ENCODE results near the gene PRELID1. TPM values are rescaled to one million over a fixed set of nuclear protein-coding genes. Genes with fewer than 3 reads are reported as not detected.
A peak's percentile ranks its signal among the peaks of the same experiment; 100 is the strongest.
"Not testable (repeated sequence)": the region's sequence is repeated elsewhere in the genome, so short reads cannot be mapped to it uniquely, and the experiment has no call there.

PRELID1 gene
- polyA plus RNA-seq (ENCODE audit: insufficient read length in 3 of 3), result 100 to 1,000 TPM in 2 of 3 donors, 10 to 100 TPM in 1; 94.5 to 151 (median 114) TPM
- long read RNA-seq, donor 1, transcript PRELID1-201 (5 exons, 1,261 nt), result major isoform, 95 of 119 reads
- long read RNA-seq, donor 1, partial matches to known transcripts, result 22 of 119 reads
- long read RNA-seq, donor 1, other reads (novel, unspliced or antisense), result 0 of 119 reads
- long read RNA-seq, donor 2, transcript PRELID1-201 (5 exons, 1,261 nt), result major isoform, 96 of 139 reads
- long read RNA-seq, donor 2, partial matches to known transcripts, result 41 of 139 reads
- long read RNA-seq, donor 2, other reads (novel, unspliced or antisense), result 0 of 139 reads
- long read RNA-seq, donor 3, transcript PRELID1-201 (5 exons, 1,261 nt), result major isoform, 124 of 193 reads
- long read RNA-seq, donor 3, partial matches to known transcripts, result 63 of 193 reads
- long read RNA-seq, donor 3, other reads (novel, unspliced or antisense), result 0 of 193 reads
- long read RNA-seq, donor 4, transcript PRELID1-201 (5 exons, 1,261 nt), result major isoform, 102 of 137 reads
- long read RNA-seq, donor 4, partial matches to known transcripts, result 31 of 137 reads
- long read RNA-seq, donor 4, other reads (novel, unspliced or antisense), result 0 of 137 reads
- long read RNA-seq, donor 5, result 0 reads
- long read RNA-seq, donor 6, transcript PRELID1-201 (5 exons, 1,261 nt), result major isoform, 76 of 88 reads
- long read RNA-seq, donor 6, partial matches to known transcripts, result 10 of 88 reads
- long read RNA-seq, donor 6, other reads (novel, unspliced or antisense), result 0 of 88 reads
- long read RNA-seq, donor 7, transcript PRELID1-201 (5 exons, 1,261 nt), result major isoform, 114 of 170 reads
- long read RNA-seq, donor 7, partial matches to known transcripts, result 53 of 170 reads
- long read RNA-seq, donor 7, other reads (novel, unspliced or antisense), result 0 of 170 reads
- long read RNA-seq, donor 8, result 0 reads
- long read RNA-seq, donor 9, transcript PRELID1-201 (5 exons, 1,261 nt), result major isoform, 119 of 166 reads
- long read RNA-seq, donor 9, partial matches to known transcripts, result 42 of 166 reads
- long read RNA-seq, donor 9, other reads (novel, unspliced or antisense), result 0 of 166 reads
- long read RNA-seq, donor 10, transcript PRELID1-208 (3 exons, 778 nt), result minor isoform, 5 of 173 reads
- long read RNA-seq, donor 10, transcript PRELID1-201 (5 exons, 1,261 nt), result major isoform, 119 of 173 reads
- long read RNA-seq, donor 10, partial matches to known transcripts, result 48 of 173 reads
- long read RNA-seq, donor 10, other reads (novel, unspliced or antisense), result 0 of 173 reads
- long read RNA-seq, donor 11, transcript PRELID1-201 (5 exons, 1,261 nt), result major isoform, 59 of 88 reads
- long read RNA-seq, donor 11, partial matches to known transcripts, result 28 of 88 reads
- long read RNA-seq, donor 11, other reads (novel, unspliced or antisense), result 0 of 88 reads
- long read RNA-seq, donor 12, transcript PRELID1-201 (5 exons, 1,261 nt), result major isoform, 37 of 57 reads
- long read RNA-seq, donor 12, partial matches to known transcripts, result 18 of 57 reads
- long read RNA-seq, donor 12, other reads (novel, unspliced or antisense), result 0 of 57 reads
- long read RNA-seq, donor 13, result 0 reads
- long read RNA-seq, donor 14, transcript PRELID1-201 (5 exons, 1,261 nt), result major isoform, 91 of 127 reads
- long read RNA-seq, donor 14, partial matches to known transcripts, result 34 of 127 reads
- long read RNA-seq, donor 14, other reads (novel, unspliced or antisense), result 0 of 127 reads
- long read RNA-seq, donor 15, transcript PRELID1-201 (5 exons, 1,261 nt), result major isoform, 35 of 43 reads
- long read RNA-seq, donor 15, partial matches to known transcripts, result 7 of 43 reads
- long read RNA-seq, donor 15, other reads (novel, unspliced or antisense), result 0 of 43 reads
- long read RNA-seq, donor 16, transcript PRELID1-208 (3 exons, 778 nt), result minor isoform, 13 of 378 reads
- long read RNA-seq, donor 16, transcript PRELID1-201 (5 exons, 1,261 nt), result major isoform, 244 of 378 reads
- long read RNA-seq, donor 16, partial matches to known transcripts, result 83 of 378 reads
- long read RNA-seq, donor 16, other reads (novel, unspliced or antisense), result 37 of 378 reads

GRCh38 chr5:177303121-177303924 lies at the start of gene PRELID1, which contains the start of gene RAB24:
Gene PRELID1 (plus strand): TSS chr5:177303799. CDS start chr5:177303986, 187 bp downstream.
Gene RAB24 (minus strand): TSS chr5:177303719. CDS start chr5:177303288, 431 bp downstream.
- DNase-seq (ENCODE audit: extremely low read depth in 1 of 11, low read depth in 9 of 11, low spot score in 4 of 11), result peak in 9 of 11 donors; percentile 61 to 85 (median 79)

- DNase-seq (ENCODE audit: extremely low read depth in 1 of 11, low read depth in 9 of 11, low spot score in 4 of 11), result no peak
Measured at GRCh38 chr5:177256296-177256695, 47.3 kb upstream of the PRELID1 start.

DNA sequence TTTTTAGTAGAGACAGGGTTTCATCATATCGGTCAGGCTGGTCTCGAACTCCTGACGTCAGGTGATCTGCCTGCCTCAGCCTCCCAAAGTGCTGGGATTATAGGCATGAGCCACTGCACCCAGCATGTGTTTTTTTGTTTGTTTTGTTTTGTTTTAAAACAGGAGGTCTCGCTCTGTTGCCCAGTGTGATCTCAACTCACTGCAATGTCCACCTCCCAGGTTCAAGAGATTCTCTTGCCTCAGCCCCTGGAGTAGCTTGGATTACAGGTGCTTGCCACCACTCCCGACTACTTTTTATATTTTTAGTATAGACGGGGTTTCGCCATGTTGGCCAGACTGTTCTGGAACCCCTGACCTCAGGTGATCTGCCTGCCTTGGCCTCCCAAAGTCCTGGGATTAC lies 44.9 kb upstream of the PRELID1 start:
- DNase-seq (ENCODE audit: extremely low read depth in 1 of 11, low read depth in 9 of 11, low spot score in 4 of 11), result not testable (repeated sequence)

DNA sequence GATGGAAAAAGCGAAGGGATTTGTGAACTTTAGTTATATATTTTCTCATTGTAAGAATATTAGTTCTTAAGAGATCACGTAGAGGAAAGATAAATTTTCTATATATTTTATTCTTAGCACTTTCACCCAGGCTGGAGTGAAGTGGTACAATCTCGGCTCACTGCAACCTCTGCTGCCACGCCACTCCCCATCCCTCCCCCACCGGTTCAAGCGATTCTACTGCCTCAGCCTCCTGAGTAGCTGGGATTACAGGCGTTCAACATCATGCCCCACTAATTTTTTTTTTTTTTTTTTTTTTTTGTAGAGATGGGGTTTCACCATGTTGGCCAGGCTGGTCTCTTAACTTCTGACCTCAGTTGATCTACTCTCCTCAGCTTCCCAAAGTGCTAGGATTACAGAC lies 42.6 kb upstream of the PRELID1 start:
- DNase-seq (ENCODE audit: extremely low read depth in 1 of 11, low read depth in 9 of 11, low spot score in 4 of 11), result no peak

DNA sequence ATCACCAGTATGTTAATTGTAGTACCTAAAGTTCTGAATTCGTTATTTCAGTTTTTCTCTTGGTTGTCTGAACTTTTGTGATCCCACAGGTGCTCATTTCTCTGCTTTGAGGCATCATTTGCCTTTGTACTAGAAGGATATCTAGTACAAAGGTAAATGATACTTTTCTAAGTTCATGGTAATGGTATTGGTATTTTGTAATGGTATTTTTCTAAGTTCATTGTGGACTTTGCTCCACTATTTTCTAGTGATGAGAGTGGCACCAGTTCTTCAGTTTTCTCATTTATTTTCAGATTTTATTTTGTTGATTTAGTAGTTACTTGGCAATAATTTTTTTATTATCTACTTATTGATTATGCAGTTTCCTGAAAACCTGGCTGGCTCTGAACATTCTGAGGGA lies 42.1 kb upstream of the PRELID1 start:
- DNase-seq (ENCODE audit: extremely low read depth in 1 of 11, low read depth in 9 of 11, low spot score in 4 of 11), result no peak

- no peak for DNase-seq (ENCODE audit: extremely low read depth in 1 of 11, low read depth in 9 of 11, low spot score in 4 of 11)
Measured at GRCh38 chr5:177264178-177264577, 39.4 kb upstream of the PRELID1 start.

DNA sequence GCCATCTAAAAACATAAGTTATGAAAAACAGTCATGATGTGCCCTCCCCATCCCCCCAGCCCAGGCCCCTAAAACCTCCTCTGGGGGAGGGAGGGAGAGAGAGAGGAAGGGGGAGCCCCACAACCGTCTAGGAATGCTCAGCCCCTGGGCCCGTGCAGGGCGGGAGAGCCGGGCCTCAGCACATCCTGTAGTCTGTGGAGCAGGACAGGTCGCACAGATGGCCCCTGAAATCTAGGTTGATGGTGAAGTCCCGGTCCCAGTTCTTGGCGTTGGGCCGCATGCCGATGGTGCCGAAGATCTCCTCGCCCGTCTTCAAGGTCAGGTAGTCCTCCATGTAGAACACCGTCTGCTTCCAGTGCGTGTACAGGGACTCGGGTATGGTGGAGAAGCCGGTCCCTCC lies 38.2 kb upstream of the PRELID1 start:
- DNase-seq (ENCODE audit: extremely low read depth in 1 of 11, low read depth in 9 of 11, low spot score in 4 of 11), result no peak

DNA sequence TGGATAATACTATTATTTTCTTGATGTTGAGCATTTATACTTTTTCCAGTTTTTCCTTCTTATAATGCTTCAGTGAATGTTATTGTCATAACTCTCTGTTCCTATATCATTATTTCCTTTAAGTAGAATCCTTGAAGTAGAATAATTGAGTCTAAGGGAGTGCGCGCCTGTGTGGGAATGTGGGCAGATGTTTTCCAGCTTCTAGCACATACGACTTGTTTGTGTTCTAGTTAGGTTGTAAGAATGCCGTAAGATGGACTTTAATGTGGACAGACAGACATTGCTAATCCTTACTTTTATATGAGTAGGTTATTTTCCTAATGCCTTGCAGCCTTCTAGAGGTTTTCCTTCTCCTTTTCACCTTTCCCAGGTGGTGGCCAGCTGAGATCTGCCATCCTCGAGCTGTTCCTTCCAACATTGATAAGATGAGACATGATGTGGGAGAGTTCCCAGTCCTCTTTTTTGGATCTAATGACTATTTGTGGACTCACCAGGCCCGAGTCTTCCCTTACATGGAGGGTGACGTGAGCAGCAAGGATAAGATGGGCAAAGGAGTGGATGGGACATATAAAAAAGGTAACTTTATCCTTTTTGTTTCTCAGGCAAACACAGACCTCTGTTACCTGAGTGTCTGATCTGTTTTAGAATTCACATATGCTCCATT lies 34.2 kb upstream of the PRELID1 start:
- no peak for DNase-seq (ENCODE audit: extremely low read depth in 1 of 11, low read depth in 9 of 11, low spot score in 4 of 11)

DNA sequence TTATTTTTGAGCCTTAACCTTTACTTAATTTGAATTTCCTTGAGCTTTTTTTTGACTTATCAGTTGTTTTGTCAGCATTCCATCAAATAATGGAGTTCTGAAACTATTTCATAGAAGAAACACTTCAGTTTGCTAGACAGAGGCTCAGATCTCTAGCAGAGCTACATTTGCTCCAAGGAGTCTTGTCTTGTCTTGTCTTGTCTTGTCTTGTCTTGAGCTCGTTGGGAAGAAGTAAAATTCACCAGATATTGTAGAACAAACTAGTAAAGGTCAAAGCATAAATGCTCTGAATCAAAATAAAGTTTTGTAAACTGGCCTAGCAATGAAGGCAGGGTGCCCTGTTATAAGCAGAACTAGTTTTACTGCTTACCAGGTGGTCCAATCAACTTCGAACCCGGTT lies 33.6 kb upstream of the PRELID1 start:
- no peak for DNase-seq (ENCODE audit: extremely low read depth in 1 of 11, low read depth in 9 of 11, low spot score in 4 of 11)

GRCh38 chr5:177270653-177271052 lies 32.9 kb upstream of the PRELID1 start:
- DNase-seq (ENCODE audit: extremely low read depth in 1 of 11, low read depth in 9 of 11, low spot score in 4 of 11), result no peak

DNA sequence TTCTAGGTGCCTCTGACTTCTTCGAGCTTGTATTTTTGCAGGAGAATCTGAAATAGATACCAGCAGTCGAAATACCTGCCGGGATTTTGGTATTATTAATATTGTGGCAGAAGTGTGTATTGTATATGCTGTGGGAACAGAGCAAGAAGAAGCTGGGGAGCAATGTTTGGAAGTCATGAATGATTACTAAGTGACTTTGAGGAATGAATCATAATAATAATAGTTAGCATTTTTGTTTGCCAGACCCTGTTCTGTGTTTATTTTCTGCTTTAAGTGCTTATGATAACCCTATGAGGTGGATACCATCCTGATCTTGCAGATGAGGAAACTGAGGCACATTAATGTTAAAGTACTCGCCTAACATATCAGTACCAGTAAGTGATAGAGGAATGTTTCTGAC lies 32.5 kb upstream of the PRELID1 start:
- DNase-seq (ENCODE audit: extremely low read depth in 1 of 11, low read depth in 9 of 11, low spot score in 4 of 11), result no peak

DNA sequence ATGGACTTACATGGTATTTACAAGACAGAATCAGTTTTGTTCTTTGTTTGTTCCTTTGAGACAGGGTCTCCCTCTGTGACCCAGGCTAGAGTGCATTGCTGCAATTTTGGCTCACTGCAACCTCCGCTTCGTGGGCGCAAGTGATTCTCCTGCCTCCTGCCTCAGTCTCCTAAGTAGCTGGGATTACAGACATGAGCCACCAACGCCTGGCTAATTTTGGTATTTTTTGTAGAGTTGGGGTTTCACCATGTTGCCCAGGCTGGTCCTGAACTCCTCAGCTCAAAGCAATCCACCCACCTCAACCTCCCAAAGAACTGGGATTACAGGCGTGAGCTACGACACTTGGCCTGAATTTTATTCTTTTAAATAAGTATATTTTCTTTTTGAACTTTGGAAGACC lies 27.7 kb upstream of the PRELID1 start:
- DNase-seq (ENCODE audit: extremely low read depth in 1 of 11, low read depth in 9 of 11, low spot score in 4 of 11), result no peak

GRCh38 chr5:177276886-177277285 lies 26.7 kb upstream of the PRELID1 start:
- no peak for DNase-seq (ENCODE audit: extremely low read depth in 1 of 11, low read depth in 9 of 11, low spot score in 4 of 11)

GRCh38 chr5:177288191-177288590 lies 15.4 kb upstream of the PRELID1 start:
- no peak for DNase-seq (ENCODE audit: extremely low read depth in 1 of 11, low read depth in 9 of 11, low spot score in 4 of 11)

DNA sequence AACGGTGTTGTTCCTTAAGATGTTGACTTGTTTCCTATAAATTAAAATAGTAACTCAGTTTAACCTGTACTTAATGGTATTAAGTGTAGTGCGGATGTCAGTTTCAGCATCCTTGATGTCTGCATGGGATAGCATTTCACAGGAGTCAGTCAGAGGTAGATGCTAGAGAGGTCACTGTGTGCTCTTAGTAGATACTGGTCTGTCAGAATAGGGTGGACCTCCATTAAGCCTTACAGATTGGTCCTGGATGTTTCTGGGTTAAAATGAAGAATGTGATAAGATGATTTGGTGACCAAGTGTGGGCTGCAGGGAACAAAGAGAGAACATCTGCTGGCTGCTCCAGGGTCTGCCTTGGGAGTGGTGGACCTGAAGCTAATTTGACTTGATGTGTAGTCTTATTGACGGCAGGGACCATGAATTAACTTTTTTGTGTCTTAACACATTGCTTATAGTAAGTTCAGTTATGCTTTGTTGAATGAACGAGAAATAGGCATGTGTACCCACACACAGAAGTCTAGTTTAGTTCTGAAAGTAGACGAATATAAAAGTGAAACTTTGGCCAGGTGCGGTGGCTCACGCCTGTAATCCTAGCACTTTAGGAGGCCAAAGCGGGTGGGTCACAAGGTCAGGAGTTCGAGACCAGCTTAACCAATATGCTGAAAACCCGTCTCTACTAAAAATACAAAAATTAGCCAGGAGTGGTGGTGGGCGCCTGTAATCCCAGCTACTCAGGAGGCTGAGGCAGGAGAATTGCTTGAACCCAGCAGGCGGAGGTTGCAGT lies 12.6 kb upstream of the PRELID1 start:
- no peak for DNase-seq (ENCODE audit: extremely low read depth in 1 of 11, low read depth in 9 of 11, low spot score in 4 of 11)

- DNase-seq (ENCODE audit: extremely low read depth in 1 of 11, low read depth in 9 of 11, low spot score in 4 of 11), result no peak
Measured at GRCh38 chr5:177291735-177292134, 11.9 kb upstream of the PRELID1 start.
